Daoy (cell line): ENCODE data around the gene ACKR4. TPM values are rescaled to one million over a fixed set of nuclear protein-coding genes. Genes with fewer than 3 reads are reported as not detected.
"Not testable (repeated sequence)": the region's sequence is repeated elsewhere in the genome, so short reads cannot be mapped to it uniquely, and the experiment has no call there.

Source experiments
- DNase-seq: peaks from one replicate; pipeline ENCODE4 v3.0.0-alpha.2; 2015; ENCODE audit warnings: low read depth
- total RNA-seq: library from RNA; depleted of rRNA; stranded (reverse); fragments of >200 nt; shearing (Covaris generic); gene quantifications from 2 replicates; pipeline ENCODE4 v1.2.3, GENCODE V29; 2014

Gene ACKR4
- total RNA-seq, 1 experiment from 2014 or later = not detected

DNA sequence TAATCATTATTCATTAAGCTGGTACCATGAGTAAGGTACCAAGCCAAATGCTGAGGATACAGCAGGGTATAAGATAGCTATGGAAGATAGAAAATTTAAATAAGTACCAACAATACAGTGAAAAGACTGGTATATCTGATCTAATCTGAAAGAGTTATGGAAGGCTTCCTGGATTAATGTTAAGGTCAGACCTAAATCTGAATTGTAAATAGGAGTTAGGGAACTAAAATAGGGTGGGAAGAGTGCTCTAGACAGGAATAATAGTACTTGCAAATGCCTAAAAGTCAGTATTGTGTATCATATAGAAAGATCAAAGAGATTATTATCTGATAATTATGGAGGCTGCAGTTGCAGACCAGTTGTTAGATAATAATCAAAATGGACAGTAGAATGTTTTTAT, 2.6 kb upstream of the ACKR4 start:
- no peak for DNase-seq

DNA sequence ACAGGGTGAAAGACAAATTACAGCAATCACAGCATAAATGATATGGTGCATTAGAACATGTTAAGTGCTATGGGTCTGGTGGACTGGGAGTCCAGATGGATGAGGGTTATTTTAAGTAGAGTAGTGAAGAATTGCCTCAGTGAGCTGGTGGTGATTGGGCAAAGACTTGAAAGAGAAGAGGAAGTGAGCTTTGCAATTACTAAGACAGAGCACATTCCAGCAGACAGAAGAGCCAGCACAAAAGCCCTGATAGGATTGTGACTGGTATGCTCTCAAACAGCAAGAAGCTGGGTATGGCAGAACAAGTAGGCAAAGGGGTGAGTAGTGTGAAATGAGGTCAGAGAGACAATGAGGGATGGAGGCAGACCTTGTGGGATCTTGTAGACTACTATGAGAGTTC, 2.1 kb upstream of the ACKR4 start:
- DNase-seq = peak; percentile 9

DNA sequence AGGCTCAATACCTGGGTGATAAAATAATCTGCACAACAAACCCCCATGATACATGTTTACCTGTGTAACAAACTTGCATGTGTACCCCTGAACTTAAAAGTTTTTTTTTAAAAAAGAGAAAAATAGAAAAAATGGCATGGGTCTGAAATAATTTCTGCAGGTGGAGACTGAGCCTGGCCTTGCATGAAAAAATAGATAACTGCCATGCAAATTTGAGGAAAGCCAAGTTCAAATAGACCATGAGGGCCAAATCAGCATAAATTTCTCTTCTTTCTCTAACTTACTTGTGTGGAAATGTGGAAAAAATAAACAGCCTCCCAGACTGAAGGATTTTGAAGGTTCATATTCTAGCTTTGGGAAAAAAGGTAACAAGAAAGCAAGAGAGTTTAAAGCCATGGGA, 744 bp upstream of the ACKR4 start:
- DNase-seq = no peak

DNA sequence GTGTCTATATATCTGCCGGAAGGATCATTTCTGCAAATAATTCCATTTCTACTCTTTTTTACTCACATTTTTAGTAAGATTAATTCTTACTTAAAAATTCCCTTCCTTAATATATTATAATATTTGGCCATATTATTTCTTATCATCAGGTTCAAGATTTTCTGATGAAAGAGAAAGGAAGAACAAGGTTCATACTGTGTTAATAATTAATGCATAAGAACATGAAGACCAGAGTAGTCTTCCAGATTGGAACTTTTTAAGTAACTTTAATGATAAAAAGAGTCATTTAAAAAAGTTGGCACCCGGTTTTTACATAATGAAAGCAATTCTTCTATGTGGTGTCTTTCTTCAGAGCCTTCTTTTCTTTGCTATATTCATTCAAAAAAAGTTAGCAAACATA, 590 bp downstream of the ACKR4 start:
- no peak for DNase-seq

DNA sequence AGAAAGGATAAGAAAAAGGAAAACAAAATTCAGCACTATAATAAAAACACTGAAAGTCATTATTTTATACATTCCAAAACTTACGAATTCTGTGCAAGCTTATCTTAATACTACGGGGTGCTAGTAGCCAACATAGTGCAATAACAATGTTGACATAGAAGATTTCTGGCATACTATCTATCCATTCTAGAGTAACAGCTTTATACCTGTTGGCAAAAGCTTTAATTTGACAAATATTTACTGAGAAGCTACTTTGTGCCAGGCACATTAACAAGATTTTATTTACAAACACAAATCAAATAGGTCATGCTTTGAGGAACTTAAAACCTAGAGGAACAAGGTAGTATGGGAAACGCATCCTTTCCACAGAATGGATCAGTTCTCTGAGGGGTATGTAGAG, 1.1 kb downstream of the ACKR4 start:
- DNase-seq = no peak

DNA sequence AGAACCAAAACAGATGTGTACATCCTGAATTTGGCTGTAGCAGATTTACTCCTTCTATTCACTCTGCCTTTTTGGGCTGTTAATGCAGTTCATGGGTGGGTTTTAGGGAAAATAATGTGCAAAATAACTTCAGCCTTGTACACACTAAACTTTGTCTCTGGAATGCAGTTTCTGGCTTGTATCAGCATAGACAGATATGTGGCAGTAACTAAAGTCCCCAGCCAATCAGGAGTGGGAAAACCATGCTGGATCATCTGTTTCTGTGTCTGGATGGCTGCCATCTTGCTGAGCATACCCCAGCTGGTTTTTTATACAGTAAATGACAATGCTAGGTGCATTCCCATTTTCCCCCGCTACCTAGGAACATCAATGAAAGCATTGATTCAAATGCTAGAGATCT, 3.5 kb downstream of the ACKR4 start:
- DNase-seq = not testable (repeated sequence)

DNA sequence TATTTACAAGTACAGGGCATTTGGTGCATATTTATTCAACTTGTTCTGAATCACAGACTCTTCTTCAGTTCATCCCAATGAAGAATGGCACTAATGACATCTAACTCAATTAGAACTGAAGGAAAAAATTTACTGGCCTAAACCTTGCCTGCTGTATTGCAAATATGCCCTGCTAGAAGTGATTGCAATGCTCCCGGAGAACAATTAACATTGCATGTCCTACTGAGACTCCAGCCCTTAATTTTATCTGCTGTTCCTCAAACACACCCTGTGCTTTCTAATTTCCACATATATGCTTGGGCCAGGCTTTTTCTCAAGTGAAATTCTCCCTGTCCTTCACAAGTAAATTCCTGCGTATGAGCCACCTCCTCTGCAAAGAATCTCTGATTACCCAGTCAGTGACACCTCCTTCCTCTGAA, 8.3 kb downstream of the ACKR4 start:
- DNase-seq = no peak

DNA sequence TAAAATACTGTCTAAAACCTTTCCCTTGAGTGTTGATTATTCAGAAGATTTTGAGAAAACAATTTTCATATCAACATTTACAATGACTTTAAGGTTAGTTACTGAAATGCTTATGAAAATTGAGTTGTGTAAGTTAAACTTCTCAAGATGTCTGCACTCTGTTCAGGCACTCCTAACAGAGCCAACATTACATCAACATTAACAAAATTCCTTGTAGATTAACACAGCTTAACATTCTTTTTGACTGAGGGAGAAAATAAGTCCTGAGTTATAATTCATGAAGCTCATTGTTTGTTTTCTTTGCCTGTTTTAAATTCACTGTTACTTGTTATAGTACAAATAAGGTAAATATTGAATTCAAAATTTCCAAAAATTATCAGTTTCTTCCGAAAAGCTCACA, 9.0 kb downstream of the ACKR4 start:
- DNase-seq = no peak

DNA sequence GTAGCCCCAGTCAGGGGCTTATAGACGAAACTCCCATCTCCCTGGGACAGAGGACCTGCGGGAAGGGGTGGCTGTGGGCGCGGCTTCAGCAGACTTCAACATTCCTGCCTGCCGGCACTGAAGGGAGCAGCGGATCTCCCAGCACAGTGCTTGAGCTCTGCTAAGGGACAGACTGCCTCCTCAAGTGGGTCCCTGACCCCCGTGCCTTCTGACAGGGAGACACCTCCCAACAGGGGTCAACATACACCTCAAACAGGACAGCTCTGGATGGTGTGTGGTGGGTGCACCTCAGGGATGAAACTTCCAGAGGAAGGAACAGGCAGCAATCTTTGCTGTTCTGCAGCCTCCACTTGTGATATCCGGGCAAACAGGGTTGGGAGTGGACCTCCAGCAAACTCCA, 9.6 kb downstream of the ACKR4 start:
- DNase-seq = not testable (repeated sequence)

DNA sequence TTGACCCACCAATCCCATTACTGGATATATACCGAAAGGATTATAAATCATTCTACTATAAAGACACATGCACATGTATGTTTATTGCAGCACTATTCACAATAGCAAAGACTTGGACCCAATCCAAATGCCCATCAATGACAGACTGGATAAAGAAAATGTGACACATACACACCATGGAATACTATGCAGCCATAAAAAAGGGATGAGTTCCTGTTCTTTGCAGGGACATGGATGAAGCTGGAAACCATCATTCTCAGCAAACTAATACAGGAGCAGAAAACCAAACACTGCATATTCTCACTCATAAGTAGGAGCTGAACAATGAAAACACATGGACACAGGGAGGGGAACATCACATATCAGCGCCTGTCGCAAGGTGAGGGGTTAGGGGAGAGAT, 18.2 kb downstream of the ACKR4 start:
- DNase-seq = not testable (repeated sequence)

DNA sequence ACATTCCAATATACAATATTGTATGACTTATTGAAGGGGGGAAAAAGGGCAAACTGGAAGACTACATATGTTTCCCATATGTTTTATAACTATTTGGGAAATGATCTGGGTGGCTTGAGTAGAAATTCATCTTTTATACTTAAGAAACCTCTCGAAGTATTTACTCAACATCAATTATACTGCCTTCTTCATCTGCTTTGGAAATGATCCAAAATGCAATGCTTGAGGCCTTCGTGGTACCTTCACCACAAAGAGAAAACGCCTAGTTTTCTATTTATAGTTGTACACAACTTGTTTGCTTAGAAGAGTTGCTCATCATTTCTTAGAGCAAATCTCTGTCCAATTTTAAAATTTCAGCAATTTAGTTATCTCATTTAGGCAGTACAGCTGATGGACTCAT, 18.8 kb downstream of the ACKR4 start:
- no peak for DNase-seq

DNA sequence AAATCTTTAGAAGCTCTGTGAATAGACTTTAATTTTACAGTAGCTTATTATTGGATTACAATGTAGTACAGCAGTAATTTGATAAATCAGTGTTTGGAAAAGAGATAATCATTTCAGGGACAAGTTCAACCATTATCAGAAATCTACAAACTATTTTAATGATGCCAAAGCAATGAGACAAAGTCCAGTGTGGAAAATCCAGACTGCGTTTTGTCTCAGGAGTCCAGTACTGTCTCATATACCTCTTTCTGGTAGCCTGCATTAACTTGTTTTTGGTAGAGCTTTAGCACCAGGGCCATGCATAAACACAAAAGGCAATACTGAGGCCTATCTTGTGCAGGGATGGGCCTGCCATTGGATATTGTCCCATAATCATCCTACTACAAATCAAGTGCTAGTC, 19.7 kb downstream of the ACKR4 start:
- no peak for DNase-seq

DNA sequence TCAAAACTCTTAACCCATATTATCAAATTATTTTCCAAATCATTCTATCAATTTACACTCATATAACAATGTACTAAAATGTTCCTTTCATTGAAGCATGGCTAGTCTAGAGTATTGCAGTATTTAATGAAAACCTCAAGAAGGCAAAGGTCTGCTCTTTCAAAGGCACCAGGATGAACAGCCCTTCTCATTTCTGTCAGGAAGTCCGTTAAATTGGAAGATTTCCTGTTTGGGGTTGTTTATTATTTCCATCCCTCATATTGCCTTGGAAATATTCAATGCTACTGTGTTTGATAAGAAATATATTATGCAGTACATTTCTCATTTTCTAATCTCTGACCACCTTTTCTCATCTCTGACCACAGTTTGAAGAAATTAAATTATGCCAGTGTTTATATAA, 25.1 kb downstream of the ACKR4 start:
- no peak for DNase-seq

DNA sequence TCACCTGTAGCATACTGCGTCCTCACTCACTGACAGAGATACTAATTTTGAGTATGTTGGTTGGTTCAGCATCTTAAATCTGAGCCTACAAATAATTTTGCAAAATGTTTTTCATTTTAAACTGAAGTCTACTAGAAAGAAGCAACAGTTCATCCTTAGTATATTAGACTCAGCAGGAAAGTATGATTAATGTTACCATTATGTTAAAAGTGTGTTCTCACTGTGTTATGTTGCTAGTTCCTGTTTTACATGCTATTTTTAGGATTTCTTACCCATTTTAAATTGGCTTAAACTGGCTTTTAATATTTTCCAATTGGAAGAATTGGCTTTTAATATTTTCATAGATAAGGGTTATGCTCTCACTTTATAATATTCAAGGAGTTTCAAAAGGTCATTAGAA, 25.7 kb downstream of the ACKR4 start:
- DNase-seq = no peak

DNA sequence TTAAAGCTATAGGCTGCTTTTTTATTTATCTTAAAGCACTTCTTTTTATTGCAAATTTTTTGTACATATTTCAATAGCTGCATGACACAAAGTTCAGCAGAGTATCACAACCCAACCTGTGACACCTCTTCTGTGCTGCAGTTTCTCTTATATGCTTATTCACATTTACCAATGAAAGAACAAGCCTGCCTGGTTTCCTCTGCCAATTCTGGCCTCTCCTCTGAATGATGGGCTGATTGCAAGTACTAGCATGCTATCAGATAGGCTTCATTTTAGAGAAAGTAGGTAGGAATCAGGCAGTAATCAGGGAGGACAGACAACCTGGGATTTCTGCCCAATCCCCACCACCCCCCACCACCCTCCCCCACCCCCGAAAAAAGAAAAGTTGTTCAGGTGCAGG, 26.6 kb downstream of the ACKR4 start:
- DNase-seq = no peak

DNA sequence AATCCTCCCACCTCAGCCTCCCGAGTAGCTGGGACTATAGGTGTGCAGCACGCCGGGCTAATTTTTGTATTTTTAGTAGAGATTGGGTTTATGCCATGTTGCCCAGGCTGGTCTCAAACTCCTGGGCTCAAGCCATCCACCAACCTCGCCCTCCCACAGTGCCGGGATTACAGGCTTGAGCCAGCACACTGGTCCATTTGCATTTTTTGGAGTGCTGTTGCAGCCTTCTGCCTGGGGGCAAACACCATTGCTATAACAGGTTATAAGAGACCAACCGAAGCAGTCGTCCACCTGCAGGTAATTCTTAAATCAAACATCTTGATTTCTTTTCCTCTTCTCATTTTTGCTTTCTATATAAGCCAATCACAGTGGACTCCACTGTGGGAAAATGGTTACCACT, 27.7 kb downstream of the ACKR4 start:
- DNase-seq = no peak

DNA sequence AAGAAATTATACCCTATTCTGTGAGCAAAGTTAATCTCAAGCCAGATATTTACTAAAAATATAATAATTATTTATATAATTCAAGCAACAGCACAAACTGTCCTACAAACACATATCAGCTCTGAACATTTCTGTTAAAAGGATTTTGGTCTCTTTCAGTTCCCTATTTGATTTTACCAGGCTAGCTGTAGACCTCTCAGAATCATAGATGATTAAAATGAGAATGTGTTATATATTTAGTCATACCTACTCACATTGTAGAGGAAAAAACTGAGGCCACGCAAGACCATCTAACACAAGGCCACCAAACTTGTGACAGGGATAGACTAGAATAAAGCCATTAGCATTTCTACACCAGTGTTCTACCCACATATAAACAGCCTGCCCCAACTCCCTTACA, 28.5 kb downstream of the ACKR4 start:
- no peak for DNase-seq

DNA sequence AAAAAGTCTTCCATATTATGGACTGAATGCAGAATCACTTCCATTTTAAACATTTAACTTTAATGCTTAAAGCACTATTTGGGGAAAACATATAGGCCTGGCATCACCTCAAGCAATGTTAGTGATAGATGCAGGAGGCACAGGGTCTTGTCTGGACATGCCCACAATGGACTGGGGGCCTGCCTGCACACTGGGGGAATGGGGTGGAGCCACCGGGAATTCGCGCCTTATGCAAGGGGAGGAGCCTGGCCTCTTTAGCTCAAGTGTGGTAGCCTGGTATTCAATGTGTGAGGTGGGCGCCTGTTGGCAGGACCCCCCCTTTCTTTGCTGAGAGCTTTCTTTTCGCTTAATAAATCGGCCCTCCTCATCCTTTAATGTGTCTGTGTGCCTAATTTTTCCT, 29.9 kb downstream of the ACKR4 start:
- no peak for DNase-seq

DNA sequence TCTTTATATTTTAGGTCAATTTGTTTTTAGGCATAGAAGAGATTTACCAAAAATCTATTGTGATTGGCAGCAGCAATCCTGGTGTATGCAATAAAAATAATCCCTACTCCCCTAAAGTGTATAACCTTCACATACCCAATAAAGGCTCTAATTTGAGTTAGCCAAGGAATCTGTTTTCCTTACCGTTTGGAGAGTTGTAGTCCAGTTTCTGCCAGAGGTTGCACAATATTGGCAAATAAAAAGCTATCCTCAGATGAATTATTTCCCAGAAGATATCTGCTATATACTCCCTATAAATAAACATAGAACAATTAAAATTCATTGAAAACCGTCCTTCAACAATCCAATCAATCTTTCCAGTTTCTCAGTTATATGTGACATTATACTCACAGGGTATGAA, 31.1 kb downstream of the ACKR4 start:
- no peak for DNase-seq

DNA sequence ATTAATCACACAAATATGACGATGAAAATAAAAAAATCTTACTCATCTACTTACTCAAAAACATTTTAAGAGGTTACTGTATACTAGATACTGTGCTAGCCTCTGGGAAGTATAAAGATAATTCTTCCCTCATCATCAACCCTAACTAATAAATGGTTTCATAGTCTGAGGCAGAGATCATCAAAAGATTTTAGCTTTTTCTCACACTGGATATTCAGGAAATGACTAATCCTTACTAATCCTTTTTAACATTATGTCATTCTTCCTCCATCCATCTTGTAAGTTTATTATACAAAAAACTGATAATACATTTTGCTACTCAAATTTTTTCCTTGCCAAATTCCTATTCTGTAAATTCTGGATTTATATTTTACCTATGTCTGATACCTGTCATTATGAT, 32.9 kb downstream of the ACKR4 start:
- DNase-seq = peak; percentile 35

DNA sequence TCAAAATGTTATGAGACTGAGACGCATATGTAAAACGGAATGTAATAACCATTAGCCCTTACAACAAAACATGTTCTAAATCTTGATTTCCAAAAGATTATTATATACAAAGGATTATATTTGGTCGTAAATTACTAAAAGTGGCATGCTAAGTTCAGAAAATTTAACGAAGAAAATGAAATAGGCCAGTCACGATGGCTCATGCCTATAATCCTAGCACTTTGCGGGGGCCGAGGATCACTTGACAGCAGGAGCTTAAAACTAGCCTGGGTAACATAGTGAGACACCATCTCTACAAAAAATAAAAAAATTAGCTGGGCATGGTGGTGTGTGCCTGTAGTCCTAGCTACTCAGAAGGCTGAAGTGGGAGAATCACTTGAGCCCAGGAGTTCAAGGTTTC, 33.5 kb downstream of the ACKR4 start:
- DNase-seq = no peak

DNA sequence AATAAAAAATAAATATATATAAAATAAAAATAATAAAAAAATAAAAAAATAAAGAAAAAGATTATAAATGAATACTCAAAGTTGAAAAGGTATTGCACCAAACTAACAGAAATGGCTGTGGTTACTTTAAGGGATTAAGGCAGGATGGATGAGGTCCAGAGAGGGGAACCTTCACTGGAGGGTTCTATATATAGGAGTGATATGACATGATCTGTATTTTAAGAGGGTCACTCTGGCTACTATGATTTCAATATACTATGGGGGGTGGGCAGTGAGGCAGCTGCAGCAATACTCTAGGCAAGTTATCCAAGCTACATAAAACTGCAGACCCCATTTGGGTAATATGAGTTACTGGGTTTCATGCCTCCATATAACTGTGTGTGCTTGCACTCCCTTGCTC, 38.0 kb downstream of the ACKR4 start:
- no peak for DNase-seq

DNA sequence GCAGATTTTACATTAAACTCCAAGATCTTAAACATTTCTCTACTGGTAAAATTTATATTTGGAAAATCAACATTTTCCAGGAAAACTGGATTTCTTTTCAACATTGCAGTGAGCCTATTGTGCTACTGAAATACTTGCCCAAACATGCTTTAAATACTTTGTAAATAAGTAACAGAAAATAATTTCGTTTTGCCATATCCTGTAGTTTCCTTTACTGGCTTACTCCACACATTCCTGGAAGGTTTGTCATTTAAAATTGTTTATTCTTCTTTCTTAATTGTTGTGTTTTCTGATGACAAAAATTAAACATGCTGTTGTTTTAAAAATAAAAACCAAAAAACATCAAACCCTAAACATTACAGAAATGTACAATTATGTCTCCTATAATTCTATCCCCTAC, 40.5 kb downstream of the ACKR4 start:
- DNase-seq = no peak

DNA sequence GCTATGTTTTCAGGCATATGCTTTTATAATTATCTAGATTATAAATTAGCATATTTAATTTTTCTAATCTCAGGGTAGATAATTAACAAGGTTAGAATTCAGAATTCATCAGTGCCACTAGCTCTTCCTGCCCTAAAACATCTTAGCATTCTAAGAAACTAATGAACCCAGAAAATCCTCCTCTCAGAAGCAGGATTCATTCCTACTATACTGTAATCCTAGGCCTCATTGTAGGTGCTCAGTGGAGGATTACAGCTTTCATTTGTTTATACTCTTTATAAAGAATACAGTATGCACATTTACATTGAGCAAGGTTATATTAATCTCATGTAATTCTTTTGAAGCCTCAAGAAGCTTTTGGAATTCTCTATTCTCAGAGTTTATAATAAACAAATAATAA, 41.6 kb downstream of the ACKR4 start:
- DNase-seq = no peak

DNA sequence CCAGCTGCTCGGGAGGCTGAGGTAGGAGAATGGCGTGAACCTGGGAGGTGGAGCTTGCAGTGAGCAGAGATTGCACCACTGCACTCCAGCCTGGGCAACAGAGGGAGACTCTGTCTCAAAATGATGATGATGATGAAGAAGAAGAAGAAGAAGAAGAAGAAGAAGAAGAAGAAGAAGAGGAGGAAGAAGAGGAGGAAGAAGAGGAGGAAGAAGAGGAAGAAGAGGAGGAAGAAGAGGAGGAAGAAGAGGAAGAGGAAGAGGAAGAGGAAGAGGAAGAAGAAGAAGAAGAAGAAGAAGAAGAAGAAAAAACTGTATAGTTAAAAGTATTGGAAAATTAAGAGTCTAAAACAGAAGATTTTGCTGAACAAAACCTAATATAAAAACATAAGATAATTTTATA, 44.4 kb downstream of the ACKR4 start:
- DNase-seq = not testable (repeated sequence)
